HepG2 (cell line): Measurements from ENCODE around the gene TAF3. TPM values are rescaled to one million over a fixed set of nuclear protein-coding genes. Genes with fewer than 3 reads are reported as not detected.

Experiments
- ATAD3A ChIP-seq: sonication (generic); formaldehyde crosslinking; IDR thresholded peaks from 2 replicates; pipeline ENCODE4 v1.4.0; 2020; ENCODE audit warnings: missing genetic modification reagents
- ETV6 ChIP-seq: sonication (generic); formaldehyde crosslinking; conservative IDR thresholded peaks from 2 replicates; pipeline ENCODE4 v1.4.0; 2020; ENCODE audit warnings: missing genetic modification reagents
- FOXO1 ChIP-seq: sonication (generic); formaldehyde crosslinking; IDR thresholded peaks from 2 replicates; pipeline ENCODE4 v1.4.0; 2020; ENCODE audit warnings: missing genetic modification reagents
- HDAC6 ChIP-seq: fragments of 200-600 bp; sonication (generic); IDR thresholded peaks from 2 replicates; pipeline ENCODE4 v1.7.0; 2017; ENCODE audit warnings: mild to moderate bottlenecking, antibody characterized with exemption, low read length, low read depth
- KDM1A ChIP-seq: IDR thresholded peaks from 2 replicates; pipeline ENCODE4 v1.6.1; 2016; ENCODE audit warnings: missing compliant biosample characterization
- MAF1 ChIP-seq: sonication (generic); formaldehyde crosslinking; IDR thresholded peaks from 2 replicates; pipeline ENCODE4 v1.5.0; 2020; ENCODE audit warnings: missing genetic modification reagents, borderline replicate concordance
- NFYC ChIP-seq: IDR thresholded peaks from 2 replicates; pipeline ENCODE4 v1.6.1; 2016; ENCODE audit warnings: missing genetic modification reagents, missing compliant biosample characterization
- RAD21 ChIP-seq: fragments of 450-650 bp; formaldehyde crosslinking; IDR thresholded peaks from 2 replicates; pipeline ENCODE4 v1.5.0; 2020; ENCODE audit warnings: mild to moderate bottlenecking
- RXRB ChIP-seq: IDR thresholded peaks from 2 replicates; pipeline ENCODE4 v1.6.1; 2016; ENCODE audit warnings: borderline replicate concordance, missing genetic modification reagents, missing compliant biosample characterization
- SOX5 ChIP-seq: IDR thresholded peaks from 2 replicates; pipeline ENCODE4 v1.6.1; 2016; ENCODE audit warnings: borderline replicate concordance
- SRSF1 ChIP-seq: fragments of 200-400 bp; formaldehyde crosslinking; optimal IDR thresholded peaks from 2 replicates; pipeline ENCODE3; 2017; ENCODE audit warnings: mild to moderate bottlenecking, low read depth, low read length, moderate library complexity
- SRSF9 ChIP-seq: fragments of 200-400 bp; formaldehyde crosslinking; IDR thresholded peaks from 2 replicates; pipeline ENCODE4 v1.6.1; 2018; ENCODE audit warnings: borderline replicate concordance, mild to moderate bottlenecking, low read depth, low read length; ENCODE audit not compliant: insufficient read depth, poor library complexity, severe bottlenecking
- ZBTB25 ChIP-seq: IDR thresholded peaks from 2 replicates; pipeline ENCODE4 v1.6.1; 2018; ENCODE audit warnings: missing genetic modification reagents
- ZNF10 ChIP-seq: sonication (generic); formaldehyde crosslinking; IDR thresholded peaks from 2 replicates; pipeline ENCODE4 v1.4.0; 2020; ENCODE audit warnings: mild to moderate bottlenecking, low read depth, missing genetic modification reagents, borderline replicate concordance
- ZNF230 ChIP-seq: sonication (generic); formaldehyde crosslinking; IDR thresholded peaks from 2 replicates; pipeline ENCODE4 v1.4.0; 2020; ENCODE audit warnings: mild to moderate bottlenecking, missing genetic modification reagents
- ZNF280D ChIP-seq: sonication (generic); formaldehyde crosslinking; IDR thresholded peaks from 2 replicates; pipeline ENCODE4 v1.5.1; 2020; ENCODE audit warnings: mild to moderate bottlenecking, missing genetic modification reagents
- ZNF3 ChIP-seq: IDR thresholded peaks from 2 replicates; pipeline ENCODE4 v1.7.0; 2017; ENCODE audit warnings: inconsistent platforms
- ZNF335 ChIP-seq: sonication (generic); formaldehyde crosslinking; IDR thresholded peaks from 2 replicates; pipeline ENCODE4 v1.4.0; 2020; ENCODE audit warnings: missing genetic modification reagents
- ZNF44 ChIP-seq: sonication (generic); formaldehyde crosslinking; IDR thresholded peaks from 2 replicates; pipeline ENCODE4 v1.5.1; 2020; ENCODE audit warnings: mild to moderate bottlenecking, missing genetic modification reagents
- ZNF616 ChIP-seq: sonication (generic); formaldehyde crosslinking; IDR thresholded peaks from 2 replicates; pipeline ENCODE4 v1.5.0; 2020; ENCODE audit warnings: low read depth, mild to moderate bottlenecking, missing genetic modification reagents
- ZNF644 ChIP-seq: IDR thresholded peaks from 2 replicates; pipeline ENCODE4 v1.6.1; 2016; ENCODE audit warnings: low read depth
- ZNF687 ChIP-seq: sonication (generic); formaldehyde crosslinking; IDR thresholded peaks from 2 replicates; pipeline ENCODE4 v1.5.1; 2020; ENCODE audit warnings: mild to moderate bottlenecking, missing genetic modification reagents, moderate library complexity
- ZNF891 ChIP-seq: sonication (generic); formaldehyde crosslinking; IDR thresholded peaks from 2 replicates; pipeline ENCODE4 v1.5.0; 2020; ENCODE audit warnings: mild to moderate bottlenecking, missing genetic modification reagents
- ZSCAN12 ChIP-seq: sonication (generic); formaldehyde crosslinking; IDR thresholded peaks from 2 replicates; pipeline ENCODE4 v1.9.0; 2021; ENCODE audit warnings: mild to moderate bottlenecking, missing genetic modification reagents
- polyA plus RNA-seq, 8 experiments: library from polyadenylated mRNA; depleted of rRNA in 3 of 8; stranded (reverse) in 7 of 8; unstranded in 1 of 8; fragments of >200 nt; fragmentation: Illumina TruSeq in 4 of 8; extraction: Trizol in 4 of 8; gene quantifications; 2 replicates each; pipeline versions ENCODE4 v1.2.1 to v1.2.3, GENCODE V29; 2011 to 2016; ENCODE audit warnings: low read depth in 4 of 8, missing spikeins in 1 of 8, mixed read lengths in 1 of 8; ENCODE audit not compliant: insufficient read depth in 1 of 8
- total RNA-seq, 5 experiments: library from RNA; depleted of rRNA; stranded (reverse); fragments of >200 nt; fragmentation: Illumina TruSeq; extraction: Trizol; gene quantifications; 2 replicates each; pipeline ENCODE4 v1.2.3, GENCODE V29; 2016; ENCODE audit warnings: low read depth in 1 of 5

TAF3 gene
- total and polyA plus RNA-seq, 2 of the 13 experiments (the other 11 are each of a cell fraction or from before 2014, with no cell fraction given): 1.7 to 2.9 TPM

GRCh38 chr10:7908541-7909210 is 90.4 kb downstream of the TAF3 start (continued):
- peak; percentile 53; the same call in 1 of the 2 replicates for TF ChIP-seq FOXO1 (CRISPR knock-in tag)
- no peak for TF ChIP-seq ZNF230 (CRISPR knock-in tag)
- no peak for TF ChIP-seq SRSF1
- TF ChIP-seq ZSCAN12 (CRISPR knock-in tag): no peak
- no peak for TF ChIP-seq ZNF335 (CRISPR knock-in tag)
- peak; percentile 83 for TF ChIP-seq KDM1A (CRISPR knock-in tag)
- TF ChIP-seq MAF1 (CRISPR knock-in tag): no peak
- no peak for TF ChIP-seq ZNF10
- TF ChIP-seq ETV6 (CRISPR knock-in tag): no peak
- peak; percentile 68; the same call in 1 of the 2 replicates for TF ChIP-seq RAD21 (CRISPR knock-in tag)
- TF ChIP-seq ZNF616: no peak
- no peak for TF ChIP-seq ZNF44 (CRISPR knock-in tag)
- peak; percentile 15; the same call in 1 of the 2 replicates for TF ChIP-seq NFYC (CRISPR knock-in tag)
- peak; percentile 76; the same call in 1 of the 2 replicates for TF ChIP-seq ZNF891 (CRISPR knock-in tag)
- peak; percentile 84 for TF ChIP-seq ZNF687 (CRISPR knock-in tag)
- TF ChIP-seq HDAC6: no peak
- TF ChIP-seq SRSF9: no peak
- peak; percentile 81; the same call in 1 of the 2 replicates for TF ChIP-seq RXRB (CRISPR knock-in tag)
- no peak for TF ChIP-seq ATAD3A (CRISPR knock-in tag)
- TF ChIP-seq ZNF3: no peak
- no peak for TF ChIP-seq ZBTB25
- peak; percentile 99 for TF ChIP-seq ZNF644
- peak; percentile 51; the same call in 1 of the 2 replicates for TF ChIP-seq SOX5 (CRISPR knock-in tag)
- TF ChIP-seq ZNF280D (CRISPR knock-in tag): 0 out of 2 replicates have a peak, but pooled peaks have one; percentile 19
